T-cell (primary cell): ENCODE data around the gene PIK3C2G. TPM values are rescaled to one million over a fixed set of nuclear protein-coding genes. Genes with fewer than 3 reads are reported as not detected.

Experiments
- ATAC-seq, 4 experiments: fragments of 200-7000 bp in 3 of 4; fragments of 150-1000 bp in 1 of 4; cut with Tn5 transposase; replicated peaks in 1 of 4; 1 replicate in 3 of 4; 2 replicates in 1 of 4; pipeline ENCODE4 v1.10.0; 2021; ENCODE audit warnings: moderate library complexity in 3 of 4, mild to moderate bottlenecking in 2 of 4, moderate number of reproducible peaks in 1 of 4
- CTCF ChIA-PET, 2 donors: fragments of 300-600 bp; sonication (Branson Sonifier 250); formaldehyde crosslinking; loops; one replicate each; lab custom pipeline; 2022; ENCODE audit warnings: antibody characterized with exemption in 2 of 2; lab: Charles Lee
- POLR2A ChIA-PET, 2 donors: fragments of 300-600 bp; sonication (Branson Sonifier 250); formaldehyde crosslinking; loops; one replicate each; lab custom pipeline; 2022; ENCODE audit warnings: antibody characterized with exemption in 2 of 2; lab: Charles Lee
- DNase-seq, 35 experiments: peaks; one replicate each; pipeline versions ENCODE4 v3.0.0 to v3.0.0-alpha.2; 2013 to 2023
- H3K27ac ChIP-seq: one replicate; pipeline ENCODE4 v1.5.1; 2013; ENCODE audit warnings: low read length
- H3K27me3 ChIP-seq, 2 experiments: replicated peaks in 1 of 2; 1 replicate in 1 of 2; 2 replicates in 1 of 2; pipeline versions ENCODE4 v1.6.1 to v1.7.0; 2013; ENCODE audit warnings: low read length in 1 of 2, mixed read lengths in 1 of 2; ENCODE audit not compliant: control insufficient read depth in 2 of 2, insufficient read depth in 2 of 2; ENCODE audit errors: extremely low read depth in 1 of 2
- H3K36me3 ChIP-seq, 2 donors: 1 replicate in 1 of 2; 2 replicates in 1 of 2; pipeline versions ENCODE4 v1.6.1 to v1.7.0; 2013; ENCODE audit warnings: low read length in 1 of 2; ENCODE audit not compliant: control insufficient read depth in 2 of 2, insufficient read depth in 1 of 2; ENCODE audit errors: extremely low read depth in 1 of 2
- H3K4me1 ChIP-seq, 2 experiments: 1 replicate in 1 of 2; 2 replicates in 1 of 2; pipeline versions ENCODE4 v1.6.1 to v1.7.0; 2013; ENCODE audit warnings: low read length in 2 of 2, mixed read lengths in 1 of 2; ENCODE audit not compliant: insufficient read depth in 2 of 2, control insufficient read depth in 1 of 2; ENCODE audit errors: extremely low read depth in 1 of 2
- H3K4me3 ChIP-seq, 2 donors: 1 replicate in 1 of 2; 2 replicates in 1 of 2; pipeline versions ENCODE4 v1.5.1 to v1.7.0; 2013; ENCODE audit warnings: mild to moderate bottlenecking in 2 of 2, low read length in 1 of 2, moderate library complexity in 1 of 2; ENCODE audit not compliant: control insufficient read depth in 1 of 2; ENCODE audit errors: extremely low read depth in 1 of 2
- H3K9me3 ChIP-seq: 2 replicates; pipeline ENCODE4 v1.7.0; 2013
- H3K27ac Mint-ChIP-seq, 2 donors: one replicate each; pipeline ENCODE4 v1.8.0; 2020 to 2021; ENCODE audit warnings: mild to moderate bottlenecking in 2 of 2, mixed read lengths in 2 of 2
- H3K27me3 Mint-ChIP-seq, 2 donors: one replicate each; pipeline ENCODE4 v1.8.0; 2021 to 2022; ENCODE audit warnings: mixed read lengths in 2 of 2
- H3K36me3 Mint-ChIP-seq: one replicate; pipeline ENCODE4 v1.8.0; 2021; ENCODE audit warnings: mixed read lengths
- H3K4me1 Mint-ChIP-seq, 3 donors: one replicate each; pipeline ENCODE4 v1.8.0; 2020 to 2022; ENCODE audit warnings: mixed read lengths in 3 of 3, mild to moderate bottlenecking in 1 of 3
- H3K4me3 Mint-ChIP-seq, 3 donors: one replicate each; pipeline ENCODE4 v1.8.0; 2020 to 2022; ENCODE audit warnings: mild to moderate bottlenecking in 3 of 3, mixed read lengths in 3 of 3, moderate library complexity in 3 of 3
- H3K9me3 Mint-ChIP-seq, 3 donors: one replicate each; pipeline ENCODE4 v1.8.0; 2020 to 2022; ENCODE audit warnings: mixed read lengths in 3 of 3
- WGBS: methylation state at CpG from one replicate; pipeline ENCODE4 v1.1.5; 2013; ENCODE audit warnings: missing lambda C conversion rate; ENCODE audit not compliant: insufficient coverage; 5-methylcytosine and 5-hydroxymethylcytosine counted together
- total RNA-seq, 35 experiments: library from RNA in 6 of 35; stranded (reverse) in 6 of 35; fragments of 120-200 nt in 1 of 35; gene quantifications; one replicate each; pipeline versions ENCODE4 v1.2.1 to v1.2.4 and lab custom pipeline; 2013 to 2026

PIK3C2G gene
- total RNA-seq, 5 donors from 2014 or later (not counting 1 experiment from before 2014, with no cell fraction given) = not detected

- H3K4me1 ChIP-seq = no peaks in the 10 kb centered on the region
- Mint-ChIP-seq H3K4me3 (no peak overlapping the region), H3K27ac (no peak overlapping the region), H3K4me1 (no peaks in the 10 kb centered on the region), H3K9me3 (peaks cover 0 to 11% (median 4%) of the 10 kb centered on the region in 3 donors), H3K36me3 (no peaks in the 10 kb centered on the region), H3K27me3 (no peaks in the 10 kb centered on the region)
- H3K9me3 ChIP-seq = no peaks in the 10 kb centered on the region
- no peak for ATAC-seq
- no peaks in the 10 kb centered on the region for H3K36me3 ChIP-seq
- no peaks in the 10 kb centered on the region for H3K27me3 ChIP-seq
- no CpG with 5 or more reads among the region's 1 CpG for WGBS
- no peak for DNase-seq
- no peak overlapping the region for H3K27ac ChIP-seq
- H3K4me3 ChIP-seq = no peak overlapping the region
- ChIA-PET CTCF (no interaction called here), POLR2A (no interaction called here)
Observed at GRCh38 chr12:18394742-18395141, 133.4 kb downstream of the PIK3C2G start.

DNA sequence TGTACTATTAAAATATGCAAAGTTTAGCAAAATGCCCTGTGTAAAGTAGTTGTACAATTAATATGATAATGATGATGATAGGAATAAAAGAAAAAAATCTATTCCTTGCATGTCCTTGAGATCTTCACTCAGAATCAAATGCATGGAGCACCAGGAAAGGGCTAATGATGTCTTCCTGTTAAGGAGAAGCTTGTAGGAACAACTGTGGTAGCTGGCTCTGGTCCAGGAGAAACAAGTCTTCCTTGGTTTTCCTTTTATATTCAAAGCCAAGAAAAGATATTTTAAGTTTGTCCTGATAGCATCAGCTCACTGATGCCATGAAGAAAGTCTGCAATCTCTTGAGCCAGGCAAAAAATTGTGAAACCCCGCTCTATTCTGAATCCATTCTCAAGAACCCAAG lies 138.9 kb downstream of the PIK3C2G start:
- Mint-ChIP-seq H3K36me3 (no peaks in the 10 kb centered on the region), H3K27me3 (no peaks in the 10 kb centered on the region), H3K9me3 (peaks cover 7 to 10% (median 7%) of the 10 kb centered on the region in 3 donors), H3K4me1 (no peaks in the 10 kb centered on the region), H3K4me3 (no peak overlapping the region), H3K27ac (no peak overlapping the region)
- CTCF ChIA-PET = interaction anchor here in 1 of 2 donors (0.6 kb wide), 1 partner anchor 82 kb away, joined by 6 read pairs; no protein-coding TSS in a partner anchor
- ATAC-seq (no peak), DNase-seq (no peak)
- Histone ChIP-seq H3K27ac (no peak overlapping the region), H3K4me1 (no peaks in the 10 kb centered on the region), H3K36me3 (no peaks in the 10 kb centered on the region), H3K27me3 (no peaks in the 10 kb centered on the region), H3K4me3 (no peak overlapping the region), H3K9me3 (no peaks in the 10 kb centered on the region)
- no CpG with 5 or more reads among the region's 1 CpG for WGBS
- POLR2A ChIA-PET = interaction anchor here in 1 of 2 donors (0.6 kb wide), 1 partner anchor 14 kb away, joined by 3 read pairs; no protein-coding TSS in a partner anchor

GRCh38 chr12:18402872-18403611 lies 141.7 kb downstream of the PIK3C2G start:
- H3K9me3 ChIP-seq = no peaks in the 10 kb centered on the region
- no peak for ATAC-seq
- H3K27ac ChIP-seq = no peak overlapping the region
- H3K36me3 Mint-ChIP-seq = no peaks in the 10 kb centered on the region
- no peaks in the 10 kb centered on the region for H3K27me3 Mint-ChIP-seq
- H3K27ac Mint-ChIP-seq = no peak overlapping the region
- no peaks in the 10 kb centered on the region for H3K4me1 ChIP-seq
- ChIA-PET CTCF (no interaction called here), POLR2A (no interaction called here)
- no peaks in the 10 kb centered on the region for H3K4me1 Mint-ChIP-seq
- no peak overlapping the region for H3K4me3 Mint-ChIP-seq
- no CpG with 5 or more reads among the region's 3 CpGs for WGBS
- no peak overlapping the region for H3K4me3 ChIP-seq
- H3K36me3 ChIP-seq = no peaks in the 10 kb centered on the region
- DNase-seq = no peak
- H3K9me3 Mint-ChIP-seq = peaks cover 7 to 22% (median 15%) of the 10 kb centered on the region in 3 donors
- no peaks in the 10 kb centered on the region for H3K27me3 ChIP-seq

- H3K4me3 Mint-ChIP-seq = no peak overlapping the region
- no peaks in the 10 kb centered on the region for H3K27me3 Mint-ChIP-seq
- Histone ChIP-seq H3K36me3 (no peaks in the 10 kb centered on the region), H3K27me3 (no peaks in the 10 kb centered on the region), H3K4me3 (no peak overlapping the region), H3K9me3 (no peaks in the 10 kb centered on the region), H3K27ac (no peak overlapping the region), H3K4me1 (no peaks in the 10 kb centered on the region)
- no CpG with 5 or more reads among the region's 1 CpG for WGBS
- no peaks in the 10 kb centered on the region for H3K36me3 Mint-ChIP-seq
- H3K9me3 Mint-ChIP-seq = peaks cover 8 to 18% (median 10%) of the 10 kb centered on the region in 3 donors
- DNase-seq (no peak), ATAC-seq (no peak)
- H3K4me1 Mint-ChIP-seq = no peaks in the 10 kb centered on the region
- ChIA-PET POLR2A (no interaction called here), CTCF (no interaction called here)
- no peak overlapping the region for H3K27ac Mint-ChIP-seq
Observed at GRCh38 chr12:18411453-18411852, 150.1 kb downstream of the PIK3C2G start.

- WGBS = no CpG with 5 or more reads among the region's 2 CpGs
- Histone ChIP-seq H3K27me3 (no peaks in the 10 kb centered on the region), H3K36me3 (no peaks in the 10 kb centered on the region), H3K27ac (no peak overlapping the region), H3K4me3 (no peak overlapping the region), H3K9me3 (no peaks in the 10 kb centered on the region), H3K4me1 (no peaks in the 10 kb centered on the region)
- POLR2A ChIA-PET = no interaction called here
- ATAC-seq (no peak), DNase-seq (no peak)
- Mint-ChIP-seq H3K27me3 (no peaks in the 10 kb centered on the region), H3K36me3 (no peaks in the 10 kb centered on the region), H3K4me3 (no peak overlapping the region), H3K9me3 (peaks cover 6 to 11% (median 8%) of the 10 kb centered on the region in 3 donors), H3K4me1 (no peaks in the 10 kb centered on the region), H3K27ac (no peak overlapping the region)
- CTCF ChIA-PET = no interaction called here
Observed at GRCh38 chr12:18414671-18415070, 153.4 kb downstream of the PIK3C2G start.

DNA sequence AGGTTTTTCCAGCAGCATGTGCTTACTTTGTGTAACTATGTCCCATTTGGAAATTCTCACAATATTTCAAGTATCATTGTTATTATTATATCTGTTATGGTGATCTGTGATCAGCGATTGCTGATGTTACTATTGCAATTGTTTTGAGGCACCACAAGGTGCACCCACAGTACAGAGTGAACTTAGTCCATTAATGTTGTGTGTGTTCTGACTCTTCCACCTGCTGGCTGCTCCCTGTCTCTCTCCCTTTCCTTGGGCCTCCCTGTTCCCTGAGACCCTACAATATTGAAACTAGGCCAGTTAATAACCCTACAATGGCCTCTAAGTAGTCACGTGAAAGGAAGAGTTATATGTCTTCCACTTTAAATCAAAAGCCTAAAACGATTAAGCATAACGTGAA lies 153.9 kb downstream of the PIK3C2G start:
- Mint-ChIP-seq H3K9me3 (peaks cover 6 to 11% (median 7%) of the 10 kb centered on the region in 3 donors), H3K36me3 (no peaks in the 10 kb centered on the region), H3K27ac (no peak overlapping the region), H3K4me1 (no peaks in the 10 kb centered on the region), H3K4me3 (no peak overlapping the region), H3K27me3 (no peaks in the 10 kb centered on the region)
- no peak for DNase-seq
- 60% methylated on average over 1 of the region's 4 CpGs for WGBS
- H3K36me3 ChIP-seq = no peaks in the 10 kb centered on the region
- H3K4me1 ChIP-seq = no peaks in the 10 kb centered on the region
- CTCF ChIA-PET = no interaction called here
- H3K27ac ChIP-seq = no peak overlapping the region
- H3K4me3 ChIP-seq = no peak overlapping the region
- POLR2A ChIA-PET = no interaction called here
- no peak for ATAC-seq
- no peaks in the 10 kb centered on the region for H3K9me3 ChIP-seq
- H3K27me3 ChIP-seq = no peaks in the 10 kb centered on the region
